ENCODE results near the gene PFKFB3.

GRCh38 chr10:6191569-6191968 lies 11.2 kb upstream of the PFKFB3 start:
- TF ChIP-seq CTCF (IDR thresholded peaks at IDR 0.05; ENCODE audit: insufficient read depth, low read length, poor library complexity, severe bottlenecking) (no peak), EZH2phosphoT487 (conservative IDR thresholded peaks at IDR 0.05; ENCODE audit: low read length) (no peak)

All from SU-DHL-6 (cell line).